GM19238 (cell line): ENCODE data around the gene TMPRSS13.
"Not testable (repeated sequence)": the region's sequence is repeated elsewhere in the genome, so short reads cannot be mapped to it uniquely, and the experiment has no call there.

Experiments used
- DNase-seq: peaks from one replicate; pipeline ENCODE4 v3.0.0; 2011; ENCODE audit warnings: low spot score; ENCODE audit not compliant: insufficient read length

TMPRSS13 gene

GRCh38 chr11:117873828-117874125, 55.4 kb downstream of the TMPRSS13 start:
- DNase-seq = no peak

- no peak for DNase-seq
Measured at GRCh38 chr11:117872975-117873827, 56.0 kb downstream of the TMPRSS13 start.

GRCh38 chr11:117872420-117872961, 56.7 kb downstream of the TMPRSS13 start:
- no peak for DNase-seq

- DNase-seq = no peak
Measured at GRCh38 chr11:117871784-117872183, 57.4 kb downstream of the TMPRSS13 start.

GRCh38 chr11:117871160-117871559, 58.0 kb downstream of the TMPRSS13 start:
- DNase-seq = no peak

GRCh38 chr11:117870103-117870952, 58.9 kb downstream of the TMPRSS13 start:
- DNase-seq = no peak

- no peak for DNase-seq
Measured at GRCh38 chr11:117869604-117870003, 59.6 kb downstream of the TMPRSS13 start.

- DNase-seq = no peak
Measured at GRCh38 chr11:117868815-117869561, 60.2 kb downstream of the TMPRSS13 start.

- DNase-seq = no peak
Measured at GRCh38 chr11:117868088-117868487, 61.1 kb downstream of the TMPRSS13 start.

- no peak for DNase-seq
Measured at GRCh38 chr11:117866526-117866925, 62.7 kb downstream of the TMPRSS13 start.

- DNase-seq = not testable (repeated sequence)
Measured at GRCh38 chr11:117865546-117865945, 63.7 kb downstream of the TMPRSS13 start.

GRCh38 chr11:117863383-117863782, 65.8 kb downstream of the TMPRSS13 start:
- DNase-seq = no peak

GRCh38 chr11:117862753-117863152, 66.4 kb downstream of the TMPRSS13 start:
- DNase-seq = no peak

- no peak for DNase-seq
Measured at GRCh38 chr11:117862019-117862725, 67.0 kb downstream of the TMPRSS13 start.

GRCh38 chr11:117861151-117862018, 67.8 kb downstream of the TMPRSS13 start:
- DNase-seq = no peak

- DNase-seq = no peak
Measured at GRCh38 chr11:117860139-117860538, 69.1 kb downstream of the TMPRSS13 start.

- DNase-seq = no peak
Measured at GRCh38 chr11:117859488-117860112, 69.6 kb downstream of the TMPRSS13 start.

- no peak for DNase-seq
Measured at GRCh38 chr11:117859061-117859460, 70.1 kb downstream of the TMPRSS13 start.

GRCh38 chr11:117857734-117858414, 71.3 kb downstream of the TMPRSS13 start:
- no peak for DNase-seq
